IPS DF 4.7 (cell line): ENCODE data around the gene NKX1-2.

Experiments used
- DNase-seq: peaks from one replicate; pipeline ENCODE4 v3.0.0-alpha.2; 2013; ENCODE audit warnings: low spot score; ENCODE audit errors: extremely low read depth

Gene NKX1-2

DNA sequence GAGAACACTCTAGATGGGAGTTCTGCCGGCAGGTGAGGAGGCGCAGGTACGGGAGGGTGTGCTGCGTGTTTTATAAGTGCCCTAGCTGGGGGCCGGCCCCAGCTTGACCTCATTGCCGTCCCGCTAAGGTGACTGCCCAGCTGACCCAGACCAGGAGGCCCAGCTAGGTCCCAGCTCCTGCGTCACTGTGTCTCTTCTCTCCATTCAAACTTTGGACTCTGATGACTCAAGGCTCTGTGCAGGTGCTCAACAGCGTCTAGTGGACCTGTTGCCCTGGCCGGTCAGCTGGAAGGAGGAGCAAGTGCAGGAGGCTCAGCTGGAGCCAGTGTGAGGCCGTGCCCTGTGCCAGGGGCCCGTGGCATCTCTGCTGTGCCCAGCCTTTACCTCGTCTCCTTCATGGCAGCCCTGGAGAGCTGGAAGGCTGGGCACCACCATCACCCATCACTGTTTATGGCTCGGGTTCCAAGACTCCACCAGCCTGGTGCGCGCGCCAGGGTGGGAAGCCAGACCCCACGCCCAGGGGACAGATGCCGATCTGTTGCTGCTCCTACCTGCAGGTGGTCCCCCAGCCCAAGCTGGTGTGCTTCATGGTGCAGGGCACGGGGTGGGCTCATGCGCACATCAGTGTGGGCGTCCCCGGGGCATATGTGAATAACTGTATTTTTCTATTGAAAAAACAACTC, 26.3 kb upstream of the NKX1-2 start:
- no peak for DNase-seq

DNA sequence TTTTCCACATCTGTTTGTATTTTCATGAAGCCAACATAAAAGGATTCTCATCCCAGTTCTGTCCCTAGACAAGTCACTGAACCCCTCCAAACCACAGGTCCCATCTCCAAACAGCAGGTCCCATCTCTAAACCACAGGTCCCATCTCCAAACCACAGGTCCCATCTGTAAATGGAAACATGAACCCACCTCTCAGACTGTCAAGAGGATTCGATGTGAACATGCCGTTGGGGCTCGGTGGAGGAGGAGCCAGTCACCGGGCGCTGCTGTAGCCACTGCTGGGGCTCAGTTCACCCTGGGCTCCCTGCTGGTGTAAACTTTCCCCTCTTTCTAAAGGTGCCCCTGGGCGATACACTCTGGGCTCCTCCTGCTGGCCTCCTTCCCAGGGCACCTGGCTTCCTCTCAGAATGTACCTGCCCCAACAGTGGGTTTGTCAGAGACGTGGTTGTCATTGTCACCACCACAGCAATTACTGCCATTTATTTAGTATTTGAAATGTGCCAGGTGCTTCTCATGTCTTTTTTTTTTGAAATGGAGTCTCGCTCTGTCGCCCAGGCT, 24.8 kb upstream of the NKX1-2 start:
- DNase-seq: no peak

- no peak for DNase-seq
These were observed 23.2 kb upstream of the NKX1-2 start for GRCh38 chr10:124473070-124473469.

DNA sequence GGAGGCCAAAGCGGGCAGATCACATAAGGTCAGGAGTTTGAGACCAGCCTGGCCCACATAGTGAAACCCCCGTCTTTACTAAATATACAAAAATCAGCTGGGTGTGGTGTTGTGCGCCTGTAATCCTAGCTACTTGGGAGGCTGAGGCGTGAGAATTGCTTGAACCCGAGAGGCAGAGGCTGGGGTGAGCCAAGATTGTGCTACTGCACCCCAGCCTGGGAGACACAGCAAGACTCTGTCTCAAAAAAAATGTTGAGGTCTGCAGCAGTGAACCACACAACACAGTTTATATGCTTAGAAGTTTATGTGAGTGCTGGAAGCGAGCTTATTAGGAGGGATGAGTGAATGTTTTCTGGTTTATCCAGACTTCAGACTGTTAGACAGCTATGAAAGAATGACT, 22.2 kb upstream of the NKX1-2 start:
- DNase-seq: no peak

DNA sequence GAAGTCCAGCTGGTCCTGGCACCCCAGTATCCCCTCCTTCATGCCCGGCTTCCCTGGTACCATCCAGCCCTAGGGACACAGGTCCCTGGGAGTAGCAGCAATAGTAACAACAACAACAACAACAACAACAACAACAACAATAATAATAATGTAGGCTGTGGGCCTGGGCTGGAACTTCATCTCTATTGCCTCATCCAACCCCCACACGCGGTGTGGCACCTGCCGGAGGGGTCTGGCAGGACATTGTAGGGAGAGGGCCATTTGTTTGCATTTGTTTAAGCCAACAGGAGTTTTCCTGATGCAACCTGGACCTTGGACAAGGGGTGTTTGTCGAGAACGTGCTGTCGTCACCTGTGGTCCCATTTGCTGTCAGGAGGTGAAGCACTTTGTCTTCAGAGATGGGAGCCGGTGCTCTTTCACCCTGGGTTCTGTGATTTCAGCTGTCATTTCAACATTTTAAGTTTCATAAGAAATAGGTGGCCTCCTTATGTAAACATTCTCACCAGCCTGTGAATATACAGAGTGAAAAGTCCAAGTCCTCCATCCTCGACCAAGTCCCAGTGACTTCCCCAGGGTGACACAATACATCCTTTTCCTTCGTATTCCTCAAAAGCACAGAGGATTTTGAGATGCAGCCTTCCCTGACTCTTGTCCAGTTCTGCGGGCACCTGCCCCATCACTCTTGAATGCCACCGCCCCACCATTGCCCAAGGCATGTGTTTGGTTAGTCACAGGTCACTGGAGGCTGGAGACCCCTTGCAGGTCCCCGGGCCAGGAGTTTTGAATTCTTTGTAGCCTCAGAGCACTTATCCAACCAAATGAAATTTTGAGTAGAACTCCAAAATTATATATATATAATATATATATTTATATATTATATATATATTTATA, 21.0 kb upstream of the NKX1-2 start:
- DNase-seq: no peak

DNA sequence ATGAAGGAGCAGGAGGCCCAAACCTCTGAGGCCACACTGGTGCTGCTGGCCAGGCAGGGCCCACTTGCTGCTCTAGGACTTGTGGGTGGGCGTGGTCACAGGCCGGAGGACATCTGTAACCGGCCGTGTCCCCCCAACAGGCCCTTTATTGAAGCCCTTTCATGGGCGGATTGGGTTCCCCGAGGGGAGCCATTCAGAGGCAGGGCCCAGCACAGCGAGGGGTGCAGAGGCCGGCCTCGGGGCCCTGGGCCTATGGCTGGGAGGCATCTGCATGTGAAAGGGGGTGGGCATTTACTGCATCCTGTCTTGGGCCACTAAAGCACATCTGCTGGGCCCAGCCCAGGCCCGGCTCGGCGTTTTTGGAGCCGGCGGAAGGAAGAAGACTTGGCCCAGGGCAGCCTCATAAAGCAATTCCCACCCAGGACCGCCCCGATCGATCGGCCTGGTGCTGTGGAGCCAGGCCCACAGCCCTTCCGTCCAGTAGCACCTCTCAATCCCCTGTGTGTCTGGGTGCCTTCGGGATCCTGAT, 20.2 kb upstream of the NKX1-2 start:
- DNase-seq: no peak

DNA sequence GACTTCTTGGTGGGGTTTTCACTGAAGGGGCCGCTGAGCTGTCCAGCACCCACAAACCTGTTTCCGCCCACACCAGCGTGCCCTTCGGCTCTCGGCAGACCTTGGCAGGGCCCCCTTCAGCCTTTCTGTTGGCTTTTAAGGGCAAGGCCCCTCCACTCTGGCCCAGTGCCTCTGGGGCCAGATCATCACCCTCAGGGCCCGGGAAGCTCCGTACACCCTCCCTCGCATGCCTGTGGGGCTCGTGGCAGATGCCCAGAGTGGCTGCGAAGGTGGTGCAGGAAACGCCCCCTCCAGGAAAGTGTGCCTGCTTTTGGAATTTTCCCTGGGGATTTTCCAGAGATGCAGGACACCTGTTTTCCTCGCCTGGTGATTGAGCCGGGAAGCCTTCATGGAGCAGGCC, 18.8 kb upstream of the NKX1-2 start:
- no peak for DNase-seq

DNA sequence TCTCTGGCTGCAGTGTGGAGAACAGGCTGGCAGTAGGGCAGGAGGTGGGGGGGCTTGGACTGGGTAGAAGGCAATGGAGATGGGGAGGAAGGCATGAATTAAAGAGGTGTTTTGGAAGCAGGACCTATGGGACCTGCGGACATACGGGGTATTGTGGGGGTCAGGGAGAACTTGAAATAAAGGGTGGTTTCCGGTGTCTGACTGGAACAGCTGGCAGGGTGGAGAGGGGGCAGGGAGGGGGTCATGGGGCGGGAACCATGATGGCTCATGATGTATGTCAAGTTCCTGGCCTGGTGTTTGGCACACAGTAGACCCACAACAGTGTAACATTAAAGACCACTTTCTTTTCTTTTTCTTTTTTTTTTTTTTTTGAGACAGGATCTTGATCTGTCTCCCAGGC, 17.3 kb upstream of the NKX1-2 start:
- DNase-seq: no peak

- DNase-seq: no peak
These were observed 16.1 kb upstream of the NKX1-2 start for GRCh38 chr10:124465777-124466488.

DNA sequence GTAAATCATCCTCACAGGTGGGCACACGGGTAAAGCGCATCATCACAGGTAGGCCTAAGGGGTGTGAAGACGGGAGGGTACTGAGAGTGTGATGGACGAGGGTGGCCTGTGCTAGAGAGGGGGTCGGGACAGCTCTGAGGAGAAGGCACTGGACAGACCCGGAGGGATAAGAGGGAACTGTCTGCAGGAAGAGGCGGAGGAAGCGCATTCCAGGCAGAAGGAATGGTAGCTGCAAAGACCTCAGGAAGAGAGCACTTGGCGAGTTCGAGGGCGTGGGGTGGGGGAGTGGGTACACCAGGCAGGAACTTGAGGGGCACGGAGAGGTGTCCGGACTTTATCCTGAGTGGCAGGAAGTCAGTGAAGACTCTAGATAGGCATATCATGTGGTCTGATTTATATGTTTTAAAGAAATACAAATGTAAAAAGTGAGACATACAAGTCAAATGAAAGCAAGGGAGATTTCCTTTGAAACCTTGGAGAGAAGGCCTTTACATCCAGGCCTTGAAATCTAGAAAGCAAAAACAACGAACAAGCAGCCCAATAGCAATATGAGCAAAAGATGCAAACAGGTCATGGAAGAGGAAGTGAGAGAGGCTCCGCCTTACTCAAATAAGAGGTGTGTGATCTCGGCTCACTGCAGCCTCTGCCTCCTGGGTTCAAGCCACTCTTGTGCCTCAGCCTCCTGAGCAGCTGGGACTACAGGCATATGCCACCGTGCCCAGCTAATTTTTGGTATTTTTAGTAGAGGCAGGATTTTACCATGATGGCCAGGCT, 15.4 kb upstream of the NKX1-2 start:
- DNase-seq: no peak

GRCh38 chr10:124464028-124464965, 14.5 kb upstream of the NKX1-2 start:
- no peak for DNase-seq

GRCh38 chr10:124462348-124462695, 12.5 kb upstream of the NKX1-2 start:
- no peak for DNase-seq

DNA sequence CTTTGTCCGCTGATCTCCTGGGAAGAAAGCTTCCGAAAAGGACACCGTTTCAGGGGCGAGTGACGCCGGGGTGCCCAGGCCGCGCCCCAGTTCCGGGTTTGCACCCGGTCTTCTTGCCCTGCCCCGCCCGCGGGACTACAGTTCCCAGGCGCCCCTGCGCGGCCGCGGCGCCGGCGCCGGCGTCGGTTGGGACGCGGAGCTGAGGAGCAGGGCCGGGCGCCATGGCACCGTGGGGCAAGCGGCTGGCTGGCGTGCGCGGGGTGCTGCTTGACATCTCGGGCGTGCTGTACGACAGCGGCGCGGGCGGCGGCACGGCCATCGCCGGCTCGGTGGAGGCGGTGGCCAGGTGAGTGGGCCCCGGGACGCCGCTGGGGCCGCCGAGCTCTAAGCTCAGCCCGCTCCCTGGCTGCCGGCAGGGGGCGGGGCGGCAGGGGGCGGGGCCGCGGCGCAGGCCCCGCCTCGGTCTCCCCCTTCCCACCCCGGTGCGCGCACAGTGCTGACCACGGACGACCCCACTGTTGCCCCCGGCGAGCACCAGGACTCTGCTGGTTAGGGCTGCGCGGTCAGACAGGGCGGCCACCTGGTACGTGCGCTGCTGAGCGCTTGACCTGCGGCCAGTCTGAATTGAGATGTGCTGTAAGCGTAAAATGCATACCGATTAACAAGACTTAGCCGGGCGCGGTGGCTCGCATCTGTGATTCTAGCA, 12.0 kb upstream of the NKX1-2 start, which contains the start of gene LHPP:
LHPP (plus strand) TSS at position 182 of the 706 bp plus-strand sequence; CDS start at position 222, 40 bp downstream.
- DNase-seq: no peak

- DNase-seq: no peak
These were observed 10.3 kb upstream of the NKX1-2 start for GRCh38 chr10:124460144-124460543.

- DNase-seq: no peak
These were observed 9.6 kb upstream of the NKX1-2 start for GRCh38 chr10:124459395-124459794.

GRCh38 chr10:124458889-124459288, 9.1 kb upstream of the NKX1-2 start:
- no peak for DNase-seq

DNA sequence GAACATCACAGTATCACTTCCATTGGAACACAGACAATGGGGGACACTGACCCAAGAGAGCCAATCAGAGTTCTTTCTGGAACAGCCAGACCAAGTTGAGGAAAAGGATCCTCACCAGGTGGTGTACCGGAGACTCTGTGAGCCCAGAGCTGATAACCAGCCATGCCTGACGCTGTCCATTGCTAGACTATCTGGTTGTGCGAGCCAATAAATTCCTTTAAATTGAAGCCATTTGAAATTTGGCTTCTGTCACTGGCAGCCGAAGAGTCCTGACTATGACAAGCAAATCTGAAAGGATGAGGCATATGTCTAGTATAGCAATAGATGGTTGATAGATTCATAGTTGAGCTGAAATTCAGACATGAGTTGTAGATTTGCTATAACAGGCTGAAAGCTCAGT, 8.6 kb upstream of the NKX1-2 start:
- DNase-seq: no peak

DNA sequence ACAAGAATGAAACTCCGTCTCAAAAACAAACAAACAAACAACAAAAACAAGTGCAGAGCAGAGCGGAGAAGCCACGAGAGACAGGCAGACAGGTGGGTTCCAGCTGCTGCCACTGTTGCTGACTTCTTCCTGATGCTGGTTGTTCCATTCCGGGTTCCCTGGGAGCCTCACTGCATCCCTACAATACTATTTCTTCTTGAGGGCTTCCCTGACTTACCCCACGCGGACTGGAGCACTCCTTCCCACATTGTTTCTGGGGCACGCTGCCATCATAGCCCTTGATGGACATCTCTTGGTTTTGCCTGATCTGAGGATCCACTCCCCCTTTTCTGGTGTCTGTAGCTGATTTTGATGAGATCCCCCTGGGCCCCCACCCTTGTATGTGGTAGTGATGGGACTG, 5.6 kb upstream of the NKX1-2 start:
- DNase-seq: no peak

DNA sequence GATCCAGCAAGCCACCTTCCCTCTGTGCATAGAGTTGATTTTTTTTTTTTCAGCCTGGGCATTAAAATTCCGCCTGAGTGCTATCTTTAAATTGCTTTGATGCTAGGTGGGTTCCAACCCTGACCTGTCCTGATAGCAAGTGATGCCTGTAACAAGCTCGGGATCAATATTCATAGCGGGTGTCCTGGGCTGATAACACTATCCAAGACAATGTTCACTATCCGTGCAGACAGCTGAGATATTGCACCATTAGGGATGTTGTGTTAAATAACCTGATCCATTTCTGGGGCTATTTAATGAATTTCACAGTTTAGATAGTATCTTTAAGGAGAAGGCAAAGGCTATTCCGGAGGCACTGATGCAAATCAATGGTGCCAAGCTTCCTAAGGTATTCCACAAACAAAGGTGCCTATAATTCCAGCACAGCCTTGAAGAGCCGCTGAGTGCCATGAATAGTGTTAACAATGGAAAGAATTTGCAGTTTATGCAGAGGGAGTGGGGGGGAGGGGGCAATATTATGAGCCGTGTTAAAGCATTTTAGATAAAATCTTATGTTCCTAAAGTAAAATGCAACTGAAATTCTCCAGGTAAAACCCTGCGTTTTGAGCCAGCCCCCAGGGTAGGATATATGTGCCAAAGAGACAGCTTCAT, 4.2 kb upstream of the NKX1-2 start:
- DNase-seq: no peak
